ENCODE data around the gene CDK5RAP2. TPM values are rescaled to one million over a fixed set of nuclear protein-coding genes. Genes with fewer than 3 reads are reported as not detected.
A peak's percentile ranks its signal among the peaks of the same experiment; 100 is the strongest.

Gene CDK5RAP2
- total and polyA plus RNA-seq, 8 donors = 14.8 to 37.1 (median 21.7) TPM

DNA sequence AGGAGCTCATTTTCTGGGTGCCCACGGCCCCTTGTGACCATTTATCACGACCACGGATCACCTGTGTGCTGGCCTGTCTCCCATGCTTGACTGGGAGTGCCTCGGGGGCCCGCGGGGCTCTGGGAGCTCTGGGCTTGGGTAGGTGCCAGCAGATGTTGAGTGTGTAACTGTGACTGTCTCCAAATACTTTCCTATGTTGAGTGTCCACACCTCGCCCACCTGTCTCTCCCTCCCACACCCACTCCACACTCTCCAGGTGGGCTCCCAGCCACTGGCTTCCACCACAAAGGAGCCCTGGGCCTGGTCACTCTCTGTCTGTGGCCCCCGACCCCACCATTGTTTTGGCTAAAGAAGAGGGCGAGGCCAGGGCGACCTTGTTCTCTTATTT is 196.4 kb downstream of the CDK5RAP2 start:
- H3K9me3 ChIP-seq = no peaks in the 10 kb centered on the region
- intact Hi-C loops (cut with DNase I) = no loop called here
- TF ChIP-seq, protein P1, sequence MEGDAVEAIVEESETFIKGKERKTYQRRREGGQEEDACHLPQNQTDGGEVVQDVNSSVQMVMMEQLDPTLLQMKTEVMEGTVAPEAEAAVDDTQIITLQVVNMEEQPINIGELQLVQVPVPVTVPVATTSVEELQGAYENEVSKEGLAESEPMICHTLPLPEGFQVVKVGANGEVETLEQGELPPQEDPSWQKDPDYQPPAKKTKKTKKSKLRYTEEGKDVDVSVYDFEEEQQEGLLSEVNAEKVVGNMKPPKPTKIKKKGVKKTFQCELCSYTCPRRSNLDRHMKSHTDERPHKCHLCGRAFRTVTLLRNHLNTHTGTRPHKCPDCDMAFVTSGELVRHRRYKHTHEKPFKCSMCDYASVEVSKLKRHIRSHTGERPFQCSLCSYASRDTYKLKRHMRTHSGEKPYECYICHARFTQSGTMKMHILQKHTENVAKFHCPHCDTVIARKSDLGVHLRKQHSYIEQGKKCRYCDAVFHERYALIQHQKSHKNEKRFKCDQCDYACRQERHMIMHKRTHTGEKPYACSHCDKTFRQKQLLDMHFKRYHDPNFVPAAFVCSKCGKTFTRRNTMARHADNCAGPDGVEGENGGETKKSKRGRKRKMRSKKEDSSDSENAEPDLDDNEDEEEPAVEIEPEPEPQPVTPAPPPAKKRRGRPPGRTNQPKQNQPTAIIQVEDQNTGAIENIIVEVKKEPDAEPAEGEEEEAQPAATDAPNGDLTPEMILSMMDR (IDR thresholded peaks at IDR 0.05) = no peak
- no peaks in the 10 kb centered on the region for H3K36me3 ChIP-seq
- DNase-seq (peak in 2 of 6 donors; percentile 15 to 56), FAIRE-seq (no peak), ATAC-seq (no peak)
- no peak overlapping the region for H3K4me3 ChIP-seq
- H3K27ac ChIP-seq = no peak overlapping the region
- 70 to 71% methylated on average over 10 of the region's 10 CpGs for WGBS, 2 donors
- H3K27me3 ChIP-seq = no peaks in the 10 kb centered on the region
- peaks cover 17 to 34% (median 29%) of the 10 kb centered on the region in 3 donors for H3K4me1 ChIP-seq

DNA sequence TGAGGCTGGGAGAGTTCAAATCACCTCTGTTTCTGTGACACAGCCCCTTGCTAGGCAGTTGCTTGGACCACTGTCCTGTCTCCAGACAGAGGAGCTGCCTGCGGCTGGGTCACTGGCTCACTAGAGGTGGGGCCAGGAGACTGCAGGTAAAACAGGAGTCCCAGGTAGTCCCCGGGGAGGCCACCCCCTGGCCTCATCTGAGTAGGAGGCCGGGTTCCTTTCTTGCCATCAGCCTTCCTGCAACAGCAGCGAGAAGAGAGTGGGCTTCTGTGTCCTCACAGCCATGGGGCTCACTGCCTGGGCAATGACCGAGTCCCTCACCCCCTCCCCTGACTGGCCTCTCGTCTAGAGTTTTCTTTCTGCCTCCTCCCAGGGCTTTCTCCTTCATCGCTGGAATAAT is 197.5 kb downstream of the CDK5RAP2 start:
- Histone ChIP-seq H3K4me3 (no peak overlapping the region), H3K36me3 (no peaks in the 10 kb centered on the region), H3K9me3 (no peaks in the 10 kb centered on the region), H3K4me1 (peaks cover 17 to 34% (median 29%) of the 10 kb centered on the region in 3 donors), H3K27ac (no peak overlapping the region), H3K27me3 (no peaks in the 10 kb centered on the region)
- FAIRE-seq = no peak
- TF ChIP-seq, protein P1 (IDR thresholded peaks at IDR 0.05) = no peak
- 92 to 97% methylated on average over 7 of the region's 7 CpGs for WGBS, 2 donors
- no peak for DNase-seq
- intact Hi-C loops (cut with DNase I) = no loop called here
- ATAC-seq = no peak

DNA sequence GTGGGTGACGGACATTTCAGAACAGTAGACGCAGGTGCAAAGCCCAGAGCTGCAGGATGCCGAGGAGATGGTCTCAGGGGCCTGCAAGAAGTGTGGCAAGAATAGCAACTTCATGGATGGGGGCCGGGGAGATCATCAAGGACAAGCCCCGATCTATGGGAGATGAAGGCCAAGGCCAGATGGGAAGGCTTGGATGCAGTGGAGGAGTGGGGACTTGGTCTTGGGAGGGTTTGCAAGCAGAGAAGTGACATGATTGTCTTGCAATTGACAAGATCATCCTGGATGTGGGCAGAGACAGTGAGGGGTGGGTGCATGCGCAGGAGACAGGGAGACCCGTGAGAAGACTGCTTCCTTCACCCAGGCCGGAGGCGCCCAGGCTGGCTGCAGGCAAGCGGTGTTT is 198.1 kb downstream of the CDK5RAP2 start:
- Histone ChIP-seq H3K4me3 (no peak overlapping the region), H3K4me1 (peaks cover 14 to 28% (median 25%) of the 10 kb centered on the region in 3 donors), H3K27ac (no peak overlapping the region), H3K36me3 (no peaks in the 10 kb centered on the region), H3K27me3 (no peaks in the 10 kb centered on the region), H3K9me3 (no peaks in the 10 kb centered on the region)
- intact Hi-C loops (cut with DNase I) = no loop called here
- TF ChIP-seq, protein P1 (IDR thresholded peaks at IDR 0.05) = no peak
- no peak for DNase-seq
- FAIRE-seq = no peak
- WGBS, 2 donors = 91 to 93% methylated on average over 10 of the region's 10 CpGs
- ATAC-seq = no peak

DNA sequence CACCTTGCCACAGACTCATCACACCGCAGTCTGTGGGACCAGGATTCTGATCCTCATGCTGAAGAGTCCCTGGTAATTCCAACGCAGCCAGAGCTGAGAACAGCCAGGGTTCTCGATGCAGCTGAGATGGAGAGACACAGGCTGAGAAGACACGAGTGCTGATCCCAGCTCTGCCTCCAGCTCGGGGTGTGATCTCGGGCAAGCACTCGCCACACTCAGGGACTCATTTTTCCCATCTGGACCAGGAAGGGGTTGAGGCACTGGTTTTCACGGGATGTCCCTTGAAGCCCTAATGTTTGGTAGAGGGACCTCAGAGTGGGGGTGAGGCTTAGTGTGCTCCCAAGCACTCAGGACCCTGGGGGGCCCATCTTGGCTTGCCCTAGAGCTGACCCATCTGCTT is 200.4 kb downstream of the CDK5RAP2 start:
- no peak overlapping the region for H3K4me3 ChIP-seq
- intact Hi-C loops (cut with DNase I) = no loop called here
- no peaks in the 10 kb centered on the region for H3K27me3 ChIP-seq
- WGBS, 2 donors = 95 to 98% methylated on average over 8 of the region's 8 CpGs
- H3K27ac ChIP-seq = no peak overlapping the region
- FAIRE-seq (no peak), ATAC-seq (no peak), DNase-seq (no peak)
- no peaks in the 10 kb centered on the region for H3K9me3 ChIP-seq
- peaks cover 0 to 11% (median 11%) of the 10 kb centered on the region in 3 donors for H3K4me1 ChIP-seq
- no peaks in the 10 kb centered on the region for H3K36me3 ChIP-seq
- TF ChIP-seq, protein P1 (IDR thresholded peaks at IDR 0.05) = no peak

DNA sequence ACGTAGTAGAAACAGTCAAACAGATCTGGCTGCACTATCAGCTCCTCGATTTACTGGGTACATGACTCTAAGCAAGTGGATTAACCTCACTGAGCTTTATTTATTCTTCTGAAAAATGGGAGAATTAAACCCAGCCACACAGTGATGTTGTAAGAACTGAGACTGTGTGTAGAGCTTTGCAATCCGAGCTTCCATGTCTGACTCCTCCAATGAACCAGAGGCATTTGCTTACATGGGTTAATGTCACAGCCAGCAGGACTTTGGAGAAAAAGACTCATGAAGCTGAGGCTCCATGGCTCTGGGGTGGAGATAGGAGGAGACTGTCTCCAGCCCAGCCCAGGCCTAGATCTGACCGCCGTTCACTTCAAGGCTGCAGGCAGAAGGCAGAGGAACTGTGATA is 201.3 kb downstream of the CDK5RAP2 start:
- FAIRE-seq (no peak), DNase-seq (no peak), ATAC-seq (no peak)
- TF ChIP-seq, protein P1 (IDR thresholded peaks at IDR 0.05) = no peak
- no peaks in the 10 kb centered on the region for H3K27me3 ChIP-seq
- H3K27ac ChIP-seq = no peak overlapping the region
- no peaks in the 10 kb centered on the region for H3K9me3 ChIP-seq
- intact Hi-C loops (cut with DNase I) = no loop called here
- H3K4me1 ChIP-seq = peaks cover 0 to 2% (median 2%) of the 10 kb centered on the region in 3 donors
- no peak overlapping the region for H3K4me3 ChIP-seq
- WGBS, 2 donors = 83 to 84% methylated on average over 5 of the region's 5 CpGs
- H3K36me3 ChIP-seq = no peaks in the 10 kb centered on the region
